GM20431 (cell line): Measurements from ENCODE around the gene SPINK8.
"Not testable (repeated sequence)": the region's sequence is repeated elsewhere in the genome, so short reads cannot be mapped to it uniquely, and the experiment has no call there.

Experiments used
- in situ Hi-C: fragments of 300-500 bp; cut with MseI, MboI; formaldehyde crosslinking; loops from one replicate; pipeline ENCODE4 v1.15.0; 2020; ENCODE audit warnings: low sequenced_read_pairs; ENCODE audit not compliant: unreplicated experiment

The SPINK8 gene

DNA sequence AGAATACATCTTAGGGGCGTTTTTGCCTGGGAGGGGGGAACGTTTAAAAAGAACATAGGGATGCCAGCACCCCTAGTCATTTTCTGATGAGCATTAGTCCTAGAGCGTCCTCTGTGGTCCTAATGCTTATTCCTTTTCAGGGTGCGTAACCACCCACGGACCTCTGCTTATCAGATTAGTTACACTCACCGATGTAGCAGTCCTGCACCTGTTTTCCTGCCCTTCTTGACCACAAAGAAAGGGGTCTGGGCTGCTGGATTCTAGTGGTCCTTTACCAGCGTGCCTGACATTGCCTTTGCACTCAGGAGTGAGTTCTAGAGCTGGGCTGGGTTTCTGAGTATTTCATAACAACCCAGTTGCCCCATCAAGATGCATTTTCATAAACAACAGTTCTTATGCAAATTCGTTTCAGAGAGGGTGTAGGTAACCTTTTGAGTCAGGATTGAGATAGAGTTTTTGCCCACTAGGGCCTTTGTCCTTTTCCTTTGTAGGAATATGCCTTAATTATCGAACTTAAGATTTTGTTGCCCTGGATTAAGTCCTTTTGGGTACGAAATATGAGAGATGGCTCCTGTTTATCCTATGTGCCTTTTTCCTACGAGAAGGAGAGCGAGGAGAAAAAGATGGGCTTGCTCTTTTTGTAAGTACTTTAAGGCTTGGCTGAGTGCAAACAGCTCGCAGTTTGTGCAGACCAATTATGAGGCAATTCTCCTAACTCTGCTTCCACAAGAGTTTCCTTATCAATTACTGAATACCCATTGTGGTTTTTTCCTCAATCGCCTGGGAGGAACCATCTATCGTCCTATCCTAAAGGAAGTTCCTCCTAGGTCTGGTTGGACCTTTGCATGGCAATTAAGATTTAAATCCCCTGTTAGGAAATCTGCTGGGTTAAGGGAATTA is at the start of gene SPINK8:
TSS of gene SPINK8 (minus strand) at position 316 of the 900 bp plus-strand sequence. CDS start 5,320 bp downstream, outside the sequence.
- in situ Hi-C loops = not testable (repeated sequence)

DNA sequence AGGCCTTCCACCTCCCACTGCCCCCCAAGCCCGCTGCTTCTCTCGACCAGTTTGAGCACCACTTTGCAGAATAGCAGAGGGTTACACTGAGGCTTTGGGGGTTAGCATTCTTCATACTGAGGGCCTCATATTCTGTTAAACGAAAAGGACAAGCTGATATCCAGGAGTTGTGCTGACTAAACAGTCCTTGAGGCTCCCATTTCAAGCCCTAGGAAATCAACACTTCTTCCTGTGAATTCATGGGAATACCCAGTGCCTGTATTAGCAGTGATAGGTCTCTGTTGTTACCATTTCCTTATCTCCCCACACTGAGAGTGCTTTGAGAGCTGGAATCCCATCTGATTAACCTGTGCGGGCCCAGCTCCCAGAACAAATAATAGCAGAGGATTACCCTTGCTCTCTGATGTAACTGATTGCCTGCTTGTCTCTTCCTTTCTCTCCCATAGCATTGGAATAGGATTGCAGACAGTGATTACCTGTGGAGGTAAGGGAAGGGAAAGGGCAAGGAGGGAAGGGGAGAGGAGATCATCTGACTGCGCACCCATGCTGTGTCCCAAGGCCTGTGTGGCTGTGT is 39.5 kb upstream of the SPINK8 start:
- in situ Hi-C loops = no loop called here

DNA sequence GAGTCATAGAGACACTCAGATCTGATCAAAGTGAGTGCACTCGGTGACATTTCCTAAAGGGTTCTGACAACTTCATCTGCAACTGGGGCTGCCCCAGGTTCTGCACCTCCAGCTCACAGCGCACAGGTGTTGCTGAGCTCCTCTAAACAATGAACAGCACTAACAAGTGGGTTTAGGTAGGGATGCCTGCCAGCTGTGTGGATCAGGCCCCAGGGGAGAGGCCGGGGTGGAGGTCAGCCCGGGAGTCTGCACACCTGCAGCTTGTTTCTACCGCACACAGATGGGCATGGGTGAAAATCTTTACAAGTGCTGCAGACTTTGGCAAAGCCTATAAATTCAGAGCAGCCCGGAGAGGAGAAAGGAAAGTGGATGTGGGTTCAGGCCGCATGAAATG is 38.9 kb upstream of the SPINK8 start:
- in situ Hi-C loops = no loop called here

DNA sequence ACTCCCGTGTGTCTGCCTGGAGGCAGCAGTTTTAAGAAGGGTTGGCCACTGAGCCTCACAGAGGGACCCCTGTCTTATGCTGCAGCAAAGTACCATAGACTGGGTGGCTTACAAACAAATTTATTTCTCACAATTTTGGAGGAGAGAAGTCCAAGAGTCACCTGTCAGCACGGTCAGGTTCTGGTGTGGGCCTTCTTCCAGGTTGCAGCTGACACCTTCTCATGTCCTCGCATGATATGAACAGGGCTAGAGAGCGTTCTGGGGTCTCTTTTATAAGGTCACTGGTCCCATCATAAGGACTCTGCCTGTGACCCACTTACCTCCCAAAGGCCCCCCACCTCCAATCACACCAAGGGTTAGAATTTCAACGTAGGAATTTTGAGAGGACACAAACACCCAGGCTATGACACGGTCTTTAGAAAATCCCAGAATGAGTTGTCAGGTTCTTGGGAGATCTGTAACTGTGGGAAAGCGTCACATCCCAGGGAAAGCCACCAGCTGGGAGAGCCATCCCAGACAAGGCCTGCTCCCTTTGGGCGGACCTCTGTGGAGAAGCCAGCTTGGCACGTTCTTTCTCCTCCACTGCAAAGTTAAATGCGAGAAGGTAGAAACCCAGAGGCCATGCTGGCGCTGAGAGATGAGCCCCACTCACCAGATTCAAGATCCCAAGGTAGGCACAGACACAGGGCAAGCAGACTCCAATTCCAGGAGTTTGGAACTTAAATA is 38.4 kb upstream of the SPINK8 start, which contains the start of gene FBXW12:
TSS of gene FBXW12 (plus strand) at position 569 of the 726 bp plus-strand sequence. CDS start 549 bp downstream, outside the sequence.
- in situ Hi-C loops = no loop called here

DNA sequence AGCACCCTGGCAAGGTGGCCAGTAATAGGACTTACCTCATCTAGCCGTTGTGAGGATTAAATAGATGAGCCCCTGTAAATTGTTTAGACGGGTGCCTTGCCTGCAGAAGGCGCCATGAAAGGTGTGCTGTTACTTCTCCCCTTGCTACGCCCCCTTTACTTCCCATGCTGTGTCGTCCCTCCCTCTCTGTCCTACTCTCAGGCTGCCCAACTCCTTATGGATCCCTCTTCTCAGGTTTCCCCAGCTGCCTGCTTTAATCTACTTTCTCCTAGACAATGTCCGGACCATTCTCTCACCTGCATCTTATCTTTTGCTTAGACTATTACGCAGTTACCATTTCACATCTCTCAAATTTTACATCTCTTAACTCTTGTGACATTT is 36.9 kb upstream of the SPINK8 start:
- in situ Hi-C loops = no loop called here

DNA sequence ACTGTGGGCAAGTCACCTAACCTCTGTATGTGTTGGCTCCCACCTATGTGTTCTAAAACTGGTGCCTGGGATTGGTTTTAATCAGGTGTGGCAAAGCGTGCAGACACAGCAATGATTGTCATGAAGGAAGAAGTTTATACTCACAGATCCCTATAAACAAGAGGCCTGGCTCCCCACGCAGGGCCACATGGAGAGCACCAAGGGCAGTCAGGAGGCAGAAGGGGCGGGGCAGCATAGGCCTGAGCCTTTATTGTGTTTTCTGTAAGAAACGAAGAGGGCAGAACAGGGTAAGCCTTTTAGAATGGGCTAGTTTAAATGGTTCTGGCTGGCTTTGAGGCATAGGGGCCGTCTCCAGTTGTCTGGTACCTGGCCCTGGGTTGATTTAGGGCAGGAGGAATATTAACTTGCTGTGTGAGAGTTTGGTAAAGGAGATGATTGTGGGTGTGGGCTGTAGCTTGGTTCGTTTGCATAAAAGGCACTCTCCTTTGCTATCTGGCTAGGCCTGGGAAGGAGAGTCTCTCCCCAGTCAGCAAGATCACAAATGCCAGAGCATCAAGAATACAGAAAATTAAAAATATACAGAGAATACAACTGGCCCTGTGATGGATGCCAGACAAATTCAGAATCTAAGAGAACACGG is 36.4 kb upstream of the SPINK8 start:
- in situ Hi-C loops = no loop called here

DNA sequence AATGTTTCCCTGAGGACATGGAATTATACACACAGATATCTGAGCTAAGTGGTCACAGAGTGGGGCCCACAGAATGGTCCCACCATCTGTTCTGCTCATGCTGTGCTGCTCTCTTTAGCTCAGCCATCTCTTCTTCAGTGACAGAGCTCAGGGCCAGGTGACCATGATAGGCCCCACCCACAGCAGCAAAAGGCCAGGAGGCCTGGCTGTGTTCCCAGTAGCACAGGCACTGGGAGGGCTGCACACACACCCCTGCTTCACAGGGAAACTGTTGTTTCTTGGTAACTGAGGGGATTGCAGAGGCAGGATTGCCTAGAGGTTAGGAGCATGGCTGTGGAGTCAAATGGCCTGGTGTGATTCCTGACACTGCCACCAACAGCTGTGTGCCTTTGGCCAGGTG is 33.7 kb upstream of the SPINK8 start:
- in situ Hi-C loops = no loop called here

DNA sequence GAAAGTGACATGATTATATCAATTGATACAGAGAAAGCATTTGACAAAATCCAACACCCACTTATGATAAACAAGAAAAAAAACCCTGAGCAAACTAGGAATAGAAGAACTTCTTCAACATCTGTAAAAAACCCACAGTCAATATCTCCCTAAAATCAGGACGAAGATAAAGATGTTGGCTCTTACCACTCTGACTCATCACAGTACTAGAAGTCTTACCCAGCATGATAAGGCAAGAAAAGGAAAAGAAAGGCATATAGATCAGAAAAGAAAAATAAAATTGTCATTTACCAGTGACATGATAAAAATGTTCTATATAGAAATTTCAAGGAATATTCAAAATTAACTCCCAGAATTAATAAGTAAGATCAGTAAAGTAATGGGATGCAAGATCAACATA is 31.4 kb upstream of the SPINK8 start:
- in situ Hi-C loops = no loop called here

DNA sequence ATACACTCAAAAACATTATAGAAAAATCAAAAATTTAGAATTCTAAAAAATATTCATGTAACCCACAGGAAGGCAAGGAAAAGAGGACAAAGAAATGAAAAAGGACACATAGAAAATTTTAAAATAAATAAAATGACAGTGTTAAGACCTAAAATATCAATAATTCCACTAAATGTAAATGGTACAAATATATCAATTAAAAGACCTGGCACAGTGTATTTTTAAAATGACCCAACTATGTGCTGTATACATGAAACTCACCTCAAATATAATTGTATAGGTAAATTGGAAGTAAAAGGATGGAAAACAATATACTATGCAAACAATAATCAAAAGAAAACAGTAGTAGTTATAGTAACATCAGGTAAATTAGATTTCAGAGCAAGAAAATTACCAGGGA is 28.5 kb upstream of the SPINK8 start:
- in situ Hi-C loops = no loop called here

DNA sequence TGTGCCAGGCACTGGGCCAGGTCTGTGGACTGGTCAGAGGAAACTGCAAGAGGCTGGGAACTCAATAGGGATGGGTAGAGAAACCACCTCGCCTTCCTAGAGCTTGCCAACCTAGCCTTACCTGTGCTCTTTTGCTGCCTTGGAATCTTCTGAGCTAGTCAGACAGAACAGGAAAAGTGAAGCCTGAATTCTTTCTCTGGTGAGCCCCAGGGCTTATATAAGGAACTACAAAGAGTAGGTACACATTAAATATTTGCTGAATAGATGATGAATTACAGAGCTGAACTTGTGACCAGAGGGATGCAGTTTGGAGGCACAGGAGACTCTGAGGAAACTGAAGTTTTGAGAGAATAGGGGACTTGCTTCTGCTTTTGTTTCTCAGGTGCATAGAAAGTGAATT is 23.0 kb upstream of the SPINK8 start:
- in situ Hi-C loops = no loop called here

DNA sequence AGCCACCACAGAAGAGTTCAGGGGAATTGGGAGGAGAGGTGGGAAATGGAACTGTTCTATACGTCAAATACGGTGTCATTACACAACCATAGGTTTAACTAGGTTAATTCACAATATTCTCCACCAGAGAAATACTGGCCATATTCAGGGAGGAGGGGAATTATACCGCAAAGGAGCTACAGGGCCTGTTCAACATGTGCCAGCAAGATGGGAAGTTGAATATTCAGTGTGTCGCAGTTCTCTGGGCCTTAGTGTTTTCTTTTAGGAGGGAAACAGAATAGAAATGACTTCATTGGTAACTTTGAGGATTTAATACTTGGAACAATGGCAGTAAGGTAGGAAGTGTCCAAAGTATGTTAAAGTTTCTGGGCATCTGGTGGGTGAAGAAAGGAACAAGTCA is 20.5 kb upstream of the SPINK8 start:
- in situ Hi-C loops = no loop called here

DNA sequence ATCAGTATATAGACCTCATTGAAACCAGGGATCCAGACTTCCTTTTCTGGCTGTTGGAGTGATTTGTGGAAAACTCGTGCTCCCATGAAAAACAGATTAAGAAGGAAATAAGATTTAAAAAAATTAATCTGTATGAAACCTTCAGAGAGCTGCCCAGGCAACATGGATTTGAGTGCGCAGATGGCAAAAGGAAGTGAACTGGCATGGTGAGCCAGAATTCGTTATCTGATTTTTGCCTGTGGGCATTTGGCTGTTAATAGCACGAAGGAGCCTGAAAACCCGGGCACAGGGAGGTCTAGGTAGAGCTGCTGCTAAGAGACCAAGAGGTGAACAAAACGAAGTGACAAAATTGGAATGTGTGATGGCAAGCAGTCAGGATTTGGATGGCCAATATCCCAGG is 19.1 kb upstream of the SPINK8 start:
- in situ Hi-C loops = no loop called here

DNA sequence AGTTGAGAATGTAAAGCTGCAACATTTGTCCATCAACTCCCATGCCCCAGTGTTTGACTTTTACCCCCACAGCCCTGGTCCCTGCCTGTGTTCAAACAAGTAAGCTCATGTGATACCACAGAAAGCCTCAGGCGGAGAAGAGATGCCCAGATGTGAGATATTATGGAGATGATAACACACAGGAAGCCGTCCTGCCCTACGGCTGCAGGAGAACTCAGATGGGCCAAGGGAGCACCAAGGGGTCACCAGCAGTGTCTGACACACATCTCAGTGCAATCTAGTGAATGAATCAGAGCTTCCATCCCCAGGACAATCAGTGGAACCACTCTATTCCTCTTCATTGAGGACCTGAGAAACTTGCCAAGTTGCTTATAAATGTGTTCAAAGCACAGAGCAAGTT is 14.0 kb upstream of the SPINK8 start:
- in situ Hi-C loops = no loop called here

DNA sequence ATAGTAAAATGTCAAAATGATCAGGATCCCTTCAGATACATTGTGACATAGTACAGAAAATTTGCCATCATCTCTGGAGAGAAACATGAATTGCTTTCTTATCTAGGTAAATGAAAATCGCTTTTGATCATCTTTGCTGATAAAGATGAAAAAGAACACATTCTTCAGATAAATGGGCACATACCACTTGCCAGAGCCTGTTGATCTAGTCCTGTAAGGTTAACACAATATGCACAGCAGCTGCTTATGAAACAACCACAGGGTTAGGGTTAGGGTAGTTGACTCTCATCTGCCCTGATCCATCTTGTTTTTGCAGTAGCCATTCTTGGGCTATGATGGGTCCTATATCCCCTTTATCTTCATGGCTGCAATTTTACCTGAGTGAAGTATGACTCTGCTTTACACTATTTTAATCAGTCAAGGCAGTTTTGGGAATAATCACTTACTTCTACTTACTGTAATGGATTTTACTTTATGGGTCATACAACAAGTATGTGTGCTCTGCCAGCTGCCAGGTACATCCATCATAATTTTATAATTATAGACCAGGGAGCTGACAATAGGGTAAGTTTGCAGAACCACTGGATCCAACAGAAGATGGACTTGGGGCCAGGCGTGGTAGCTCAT is 12.6 kb upstream of the SPINK8 start:
- in situ Hi-C loops = no loop called here

DNA sequence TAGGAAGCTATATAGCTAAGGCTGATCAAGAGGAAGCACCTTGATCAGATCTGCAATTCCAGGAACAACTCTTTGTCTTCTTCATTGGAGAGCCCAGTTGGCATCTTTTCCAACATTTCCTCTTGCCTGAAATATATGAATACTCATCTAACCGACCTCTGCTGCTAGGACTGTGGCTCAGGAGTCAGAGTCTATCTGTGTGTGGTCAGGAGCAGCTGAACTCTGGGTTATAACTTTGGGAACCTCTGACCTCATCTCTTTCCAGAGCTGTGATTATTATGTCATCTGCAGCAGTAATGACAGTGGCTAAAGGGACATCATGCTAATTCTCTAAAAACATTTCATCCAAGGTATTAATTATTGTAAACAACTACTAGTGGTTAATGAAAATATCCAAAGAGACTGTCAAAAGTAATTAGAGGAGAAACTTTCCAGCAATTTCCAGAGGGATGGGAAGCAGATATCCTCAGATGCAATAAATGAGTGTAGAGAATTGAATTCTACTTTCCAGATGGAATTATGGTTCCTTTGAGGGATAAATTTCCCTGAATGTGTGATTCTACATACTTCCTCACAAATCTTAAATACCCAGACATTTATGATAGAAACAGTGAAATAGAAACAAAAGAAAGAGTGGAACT is 11.5 kb upstream of the SPINK8 start:
- in situ Hi-C loops = no loop called here

DNA sequence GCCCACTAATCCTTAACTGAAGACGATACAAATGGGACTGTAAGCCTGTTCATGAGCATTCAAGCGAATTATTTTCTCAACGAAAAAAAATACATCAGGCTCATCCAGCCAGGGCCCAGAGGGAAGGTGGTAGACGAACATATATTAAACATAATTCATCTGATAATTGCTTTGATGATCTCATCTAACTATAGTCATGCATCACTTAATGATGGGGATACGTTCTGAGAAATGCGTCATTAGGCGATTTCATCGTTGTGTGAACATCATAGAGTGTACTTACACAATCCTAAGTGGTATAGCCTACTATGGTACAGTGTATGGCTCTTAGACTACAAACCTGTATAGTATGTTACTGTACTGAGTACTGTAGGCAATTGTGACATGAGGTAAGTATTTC is 10.0 kb upstream of the SPINK8 start:
- in situ Hi-C loops = no loop called here

DNA sequence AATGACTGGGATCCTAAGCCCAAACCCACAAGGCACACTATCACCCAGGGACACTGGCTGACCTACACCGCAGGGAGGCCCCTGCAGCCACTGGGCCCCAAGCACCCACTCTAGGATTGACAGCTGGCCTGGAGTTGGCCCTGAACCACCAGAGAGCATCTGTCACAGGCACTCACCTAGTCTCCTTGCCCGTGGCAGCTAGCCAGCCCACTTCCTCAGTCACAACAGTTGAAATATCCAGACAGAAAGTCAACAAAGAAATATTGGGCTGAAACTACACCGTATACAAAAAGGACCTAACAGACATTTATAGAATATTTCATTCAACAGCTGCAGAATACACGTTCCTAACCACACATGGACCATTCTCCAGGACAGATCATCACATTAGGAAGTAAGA is 5.2 kb upstream of the SPINK8 start:
- in situ Hi-C loops = no loop called here

DNA sequence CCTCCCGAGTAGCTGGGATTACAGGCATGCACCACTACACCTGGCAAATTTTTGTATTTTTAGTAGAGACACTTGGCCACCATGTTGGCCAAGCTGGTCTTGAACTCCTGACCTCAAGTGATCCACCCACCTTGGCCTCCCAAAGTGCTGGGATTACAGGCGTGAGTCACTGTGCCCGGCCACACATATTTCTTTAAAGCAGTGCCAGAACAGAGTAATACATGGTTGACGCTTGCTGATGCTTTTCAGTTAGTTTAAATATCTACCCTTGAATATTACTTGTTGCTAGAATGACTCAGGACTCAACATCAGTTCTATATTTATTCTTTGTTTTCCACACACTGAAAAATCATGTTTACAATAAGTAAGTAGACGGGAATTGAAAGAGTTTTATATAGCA is 4.1 kb upstream of the SPINK8 start:
- in situ Hi-C loops = not testable (repeated sequence)

DNA sequence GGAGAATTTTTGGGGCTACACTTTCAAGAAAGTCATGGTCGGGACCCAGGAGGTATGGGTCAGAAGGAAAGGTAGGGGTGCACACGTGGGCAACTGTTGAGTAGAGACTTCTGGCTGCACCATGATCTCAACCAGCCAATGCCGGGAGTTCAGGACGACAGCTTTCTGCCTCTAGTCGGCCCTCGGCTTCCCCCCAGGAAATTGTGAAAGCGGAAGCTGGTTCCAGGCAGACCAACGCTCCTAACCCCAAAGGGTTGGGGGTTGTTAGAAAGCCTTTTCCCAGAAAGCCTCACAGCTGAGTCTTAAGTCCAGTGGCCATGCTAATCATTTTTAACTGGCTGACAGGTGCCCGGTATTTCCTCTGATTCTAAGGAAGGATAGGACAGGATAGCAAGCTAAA is 1.8 kb upstream of the SPINK8 start:
- in situ Hi-C loops = not testable (repeated sequence)

DNA sequence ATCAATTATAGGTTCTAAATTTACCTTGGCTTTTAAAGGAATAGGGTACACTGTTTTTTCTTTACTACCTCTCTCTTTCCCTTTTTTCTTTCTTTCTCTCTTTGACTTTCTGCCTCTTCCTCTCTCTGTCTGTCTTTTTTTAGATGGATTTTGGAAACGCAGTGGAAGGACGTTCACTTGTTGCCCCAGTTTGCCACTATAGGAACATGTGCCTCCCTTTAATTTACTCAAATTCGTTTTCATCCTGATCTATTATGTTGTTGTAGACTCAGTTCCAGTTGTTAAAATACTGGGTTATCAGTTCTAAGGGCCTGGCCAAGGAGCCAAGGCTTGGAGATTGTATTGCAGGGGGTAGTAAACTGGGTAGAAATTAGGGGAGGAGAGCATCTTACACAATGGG is 1.1 kb upstream of the SPINK8 start:
- in situ Hi-C loops = no loop called here
